ENCODE data around the gene SFXN2.
A peak's percentile ranks its signal among the peaks of the same experiment; 100 is the strongest.

SFXN2 gene

DNA sequence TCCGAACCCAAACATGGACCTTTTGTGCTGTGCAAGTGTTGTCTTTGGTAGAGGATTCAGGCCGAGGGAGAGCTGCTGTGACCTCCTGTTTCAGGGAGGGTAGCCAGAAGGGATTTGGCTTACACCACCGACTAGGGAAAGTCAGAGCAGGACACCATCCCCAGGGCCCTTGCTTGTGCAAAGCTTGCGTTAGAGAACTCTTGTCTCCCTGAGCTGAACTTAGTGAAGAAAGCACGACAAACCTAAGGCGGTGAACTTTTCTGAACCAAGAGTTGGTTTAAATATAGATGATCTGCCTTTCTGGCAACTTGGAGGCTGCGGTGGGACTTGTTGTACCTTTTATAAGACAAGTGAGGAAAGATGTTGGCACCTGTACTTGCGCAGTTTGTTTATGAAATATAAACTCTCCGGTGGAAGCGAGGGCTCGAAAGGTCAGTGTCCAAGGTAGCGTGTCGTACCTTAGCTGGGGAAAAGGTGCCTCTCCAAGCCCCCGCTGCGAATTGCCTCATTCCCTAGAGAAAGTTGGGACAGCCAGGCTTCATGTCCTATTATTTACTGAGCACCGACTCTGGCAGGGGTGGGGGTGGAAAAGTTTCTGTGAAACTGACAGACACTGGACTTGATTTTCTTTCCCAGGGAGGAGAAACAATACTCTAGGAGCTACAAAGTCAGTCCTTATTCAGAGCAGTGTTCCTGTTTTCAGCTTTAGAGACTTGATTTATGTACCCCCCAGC is 60.9 kb downstream of the SFXN2 start:
- Histone ChIP-seq H3K4me1 (ENCODE audit: insufficient read depth, low read length) (peaks cover 38% of the 10 kb centered on the region), H3K36me3 (ENCODE audit: insufficient read depth, low read depth, low read length) (no peaks in the 10 kb centered on the region), H3K27me3 (ENCODE audit: insufficient read depth, low read length) (peaks cover 6% of the 10 kb centered on the region; the same call in 1 of the 2 replicates), H3K4me3 (ENCODE audit: low read length) (no peak overlapping the region; the same call in 1 of the 2 replicates), H3K27ac (ENCODE audit: low read length) (no peak overlapping the region), H3K9me3 (ENCODE audit: insufficient read depth, low read depth, low read length) (no peaks in the 10 kb centered on the region), H3K9ac (ENCODE audit: low read depth, low read length) (peak overlapping the region; percentile 25; the same call in 1 of the 2 replicates)

- peaks cover 6% of the 10 kb centered on the region; the same call in 1 of the 2 replicates for H3K27me3 ChIP-seq (ENCODE audit: insufficient read depth, low read length)
- H3K4me3 ChIP-seq (ENCODE audit: low read length) = peak overlapping the region; percentile 40
- H3K4me1 ChIP-seq (ENCODE audit: insufficient read depth, low read length) = peaks cover 44% of the 10 kb centered on the region
- H3K9ac ChIP-seq (ENCODE audit: low read depth, low read length) = peak overlapping the region; percentile 66
- no peaks in the 10 kb centered on the region for H3K9me3 ChIP-seq (ENCODE audit: insufficient read depth, low read depth, low read length)
- H3K36me3 ChIP-seq (ENCODE audit: insufficient read depth, low read depth, low read length) = no peaks in the 10 kb centered on the region
- H3K27ac ChIP-seq (ENCODE audit: low read length) = no peak overlapping the region
Measured at GRCh38 chr10:102775935-102776669, 61.7 kb downstream of the SFXN2 start.

- H3K4me1 ChIP-seq (ENCODE audit: insufficient read depth, low read length) = peaks cover 47% of the 10 kb centered on the region
Measured at GRCh38 chr10:102776779-102777456, 62.5 kb downstream of the SFXN2 start.

GRCh38 chr10:102777711-102778453 is 63.4 kb downstream of the SFXN2 start:
- Histone ChIP-seq H3K36me3 (ENCODE audit: insufficient read depth, low read depth, low read length) (no peaks in the 10 kb centered on the region), H3K4me3 (ENCODE audit: low read length) (no peak overlapping the region), H3K4me1 (ENCODE audit: insufficient read depth, low read length) (peaks cover 50% of the 10 kb centered on the region), H3K9me3 (ENCODE audit: insufficient read depth, low read depth, low read length) (no peaks in the 10 kb centered on the region), H3K9ac (ENCODE audit: low read depth, low read length) (no peak overlapping the region), H3K27me3 (ENCODE audit: insufficient read depth, low read length) (peaks cover 6% of the 10 kb centered on the region; the same call in 1 of the 2 replicates), H3K27ac (ENCODE audit: low read length) (no peak overlapping the region)

More at GRCh38 chr10:102776779-102777456, 62.5 kb downstream of the SFXN2 start:
- Histone ChIP-seq H3K4me3 (ENCODE audit: low read length) (peak overlapping the region; percentile 40), H3K9ac (ENCODE audit: low read depth, low read length) (peak overlapping the region; percentile 66), H3K9me3 (ENCODE audit: insufficient read depth, low read depth, low read length) (no peaks in the 10 kb centered on the region), H3K27me3 (ENCODE audit: insufficient read depth, low read length) (peaks cover 6% of the 10 kb centered on the region; the same call in 1 of the 2 replicates), H3K36me3 (ENCODE audit: insufficient read depth, low read depth, low read length) (no peaks in the 10 kb centered on the region), H3K27ac (ENCODE audit: low read length) (no peak overlapping the region)

DNA sequence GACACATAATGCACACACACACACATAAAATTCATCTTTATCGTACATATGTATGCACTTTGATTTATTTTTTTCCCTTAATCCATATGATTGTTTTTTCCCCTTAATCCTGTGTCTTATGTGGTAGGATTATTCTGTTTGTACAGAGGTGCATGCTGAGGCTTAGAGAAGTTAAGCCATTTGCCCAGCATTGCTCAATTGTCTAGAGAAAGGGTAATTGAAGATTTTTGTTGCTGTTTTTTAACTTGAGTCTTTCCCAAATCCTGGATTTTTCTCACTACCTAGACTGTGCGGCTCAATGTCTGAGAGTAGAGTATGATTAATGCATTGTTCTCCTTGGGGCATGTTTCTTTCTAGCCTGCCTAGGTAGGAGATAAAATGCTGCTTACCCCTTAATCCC is 64.3 kb downstream of the SFXN2 start:
- no peaks in the 10 kb centered on the region for H3K36me3 ChIP-seq (ENCODE audit: insufficient read depth, low read depth, low read length)
- no peaks in the 10 kb centered on the region for H3K9me3 ChIP-seq (ENCODE audit: insufficient read depth, low read depth, low read length)
- no peak overlapping the region for H3K9ac ChIP-seq (ENCODE audit: low read depth, low read length)
- H3K27ac ChIP-seq (ENCODE audit: low read length) = no peak overlapping the region
- H3K4me1 ChIP-seq (ENCODE audit: insufficient read depth, low read length) = peaks cover 50% of the 10 kb centered on the region
- H3K27me3 ChIP-seq (ENCODE audit: insufficient read depth, low read length) = peaks cover 6% of the 10 kb centered on the region; the same call in 1 of the 2 replicates
- no peak overlapping the region for H3K4me3 ChIP-seq (ENCODE audit: low read length)

- H3K36me3 ChIP-seq (ENCODE audit: insufficient read depth, low read depth, low read length) = no peaks in the 10 kb centered on the region
- H3K9ac ChIP-seq (ENCODE audit: low read depth, low read length) = no peak overlapping the region
- H3K4me1 ChIP-seq (ENCODE audit: insufficient read depth, low read length) = peaks cover 50% of the 10 kb centered on the region
- no peak overlapping the region for H3K4me3 ChIP-seq (ENCODE audit: low read length)
- H3K9me3 ChIP-seq (ENCODE audit: insufficient read depth, low read depth, low read length) = no peaks in the 10 kb centered on the region
- H3K27me3 ChIP-seq (ENCODE audit: insufficient read depth, low read length) = peaks cover 6% of the 10 kb centered on the region; the same call in 1 of the 2 replicates
- no peak overlapping the region for H3K27ac ChIP-seq (ENCODE audit: low read length)
Measured at GRCh38 chr10:102779680-102780526, 65.5 kb downstream of the SFXN2 start.

GRCh38 chr10:102780527-102780808 is 66.0 kb downstream of the SFXN2 start:
- peaks cover 3% of the 10 kb centered on the region; the same call in 1 of the 2 replicates for H3K27me3 ChIP-seq (ENCODE audit: insufficient read depth, low read length)
- no peak overlapping the region for H3K9ac ChIP-seq (ENCODE audit: low read depth, low read length)
- H3K4me3 ChIP-seq (ENCODE audit: low read length) = no peak overlapping the region
- H3K9me3 ChIP-seq (ENCODE audit: insufficient read depth, low read depth, low read length) = no peaks in the 10 kb centered on the region
- H3K4me1 ChIP-seq (ENCODE audit: insufficient read depth, low read length) = peaks cover 49% of the 10 kb centered on the region
- no peaks in the 10 kb centered on the region for H3K36me3 ChIP-seq (ENCODE audit: insufficient read depth, low read depth, low read length)
- no peak overlapping the region for H3K27ac ChIP-seq (ENCODE audit: low read length)

DNA sequence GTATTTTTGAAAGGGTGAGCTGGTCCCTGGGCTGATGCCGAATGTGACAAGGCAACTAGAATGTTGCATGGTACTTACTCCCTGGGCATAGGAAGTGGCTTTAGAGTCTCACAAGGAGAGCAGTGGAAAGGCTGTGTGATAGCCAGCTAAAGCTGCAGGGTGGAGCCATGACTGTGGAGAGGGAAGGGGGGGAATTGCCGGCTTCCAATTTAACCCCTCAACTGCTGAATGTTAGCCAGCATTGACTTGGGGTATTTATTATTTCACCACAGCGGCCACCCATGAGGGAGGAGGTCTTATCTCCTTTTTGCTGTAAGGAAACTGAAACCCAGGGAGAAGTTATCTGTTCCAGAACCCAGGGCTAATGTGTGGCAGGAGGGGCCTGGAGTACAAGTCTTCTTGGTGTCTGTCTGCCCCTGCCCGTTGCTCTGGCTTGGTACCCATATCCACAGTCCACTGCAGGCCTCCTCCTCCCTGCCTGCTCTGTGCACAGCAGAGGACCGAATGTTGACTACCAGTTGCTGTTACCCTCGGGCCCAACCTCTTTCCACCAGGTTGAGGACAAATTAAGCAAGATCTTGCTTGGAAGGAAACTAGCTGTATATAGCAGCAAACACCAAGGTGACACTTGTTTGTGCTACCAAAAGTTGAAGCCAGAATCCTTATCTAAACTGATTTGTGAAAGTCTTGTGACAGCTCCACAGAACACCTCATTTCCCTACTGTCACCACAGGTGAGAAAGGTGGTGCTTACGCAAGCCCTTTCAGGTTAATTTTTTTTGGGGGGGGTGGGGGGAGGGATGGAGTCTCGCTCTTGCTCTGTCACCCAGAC is 66.9 kb downstream of the SFXN2 start:
- no peaks in the 10 kb centered on the region for H3K9me3 ChIP-seq (ENCODE audit: insufficient read depth, low read depth, low read length)
- H3K4me3 ChIP-seq (ENCODE audit: low read length) = no peak overlapping the region
- H3K27ac ChIP-seq (ENCODE audit: low read length) = no peak overlapping the region
- H3K36me3 ChIP-seq (ENCODE audit: insufficient read depth, low read depth, low read length) = no peaks in the 10 kb centered on the region
- H3K9ac ChIP-seq (ENCODE audit: low read depth, low read length) = no peak overlapping the region
- H3K27me3 ChIP-seq (ENCODE audit: insufficient read depth, low read length) = no peaks in the 10 kb centered on the region; the same call in 1 of the 2 replicates
- H3K4me1 ChIP-seq (ENCODE audit: insufficient read depth, low read length) = peaks cover 41% of the 10 kb centered on the region

DNA sequence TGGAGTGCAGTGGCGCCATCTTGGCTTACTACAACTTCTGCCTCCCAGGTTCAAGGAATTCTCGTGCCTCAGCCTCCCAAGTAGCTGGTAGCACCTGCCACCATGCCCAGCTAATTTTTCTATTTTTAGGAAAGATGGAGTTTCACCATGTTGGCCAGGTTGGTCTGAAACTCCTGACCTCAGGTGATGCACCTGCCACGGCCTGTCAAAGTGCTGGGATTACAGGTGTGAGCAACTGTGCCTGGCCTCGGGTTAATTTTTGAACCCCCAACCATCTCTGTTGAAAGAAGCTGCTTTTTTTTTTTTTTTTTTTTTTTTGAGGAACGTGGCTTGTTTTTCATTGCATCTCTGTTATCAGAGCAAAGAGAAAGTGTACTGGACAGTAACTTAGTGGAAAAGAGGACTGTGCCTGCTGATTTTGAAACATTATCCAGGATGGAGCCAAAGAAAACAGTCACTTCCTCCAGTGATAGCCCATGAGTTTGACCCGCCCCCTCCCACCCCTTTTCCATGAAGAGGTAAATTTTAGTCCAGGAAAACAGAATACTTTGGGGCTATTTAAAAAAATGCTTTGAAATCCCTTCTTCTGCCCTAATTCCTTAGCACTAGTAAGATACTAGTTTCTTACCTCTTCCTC is 67.6 kb downstream of the SFXN2 start:
- Histone ChIP-seq H3K4me1 (ENCODE audit: insufficient read depth, low read length) (peaks cover 35% of the 10 kb centered on the region), H3K9ac (ENCODE audit: low read depth, low read length) (no peak overlapping the region)

More for the DNA sequence above, 67.6 kb downstream of the SFXN2 start:
- Histone ChIP-seq H3K9me3 (ENCODE audit: insufficient read depth, low read depth, low read length) (no peaks in the 10 kb centered on the region), H3K27ac (ENCODE audit: low read length) (no peak overlapping the region), H3K27me3 (ENCODE audit: insufficient read depth, low read length) (no peaks in the 10 kb centered on the region), H3K36me3 (ENCODE audit: insufficient read depth, low read depth, low read length) (no peaks in the 10 kb centered on the region), H3K4me3 (ENCODE audit: low read length) (no peak overlapping the region)

All from iPS-20b (cell line).